Right lobe of liver (tissue), 4 donors: ENCODE data around the gene MYO7B.

Experiments used
- CTCF ChIP-seq, 4 donors: fragments of 200-600 bp in 3 of 4; fragments of 450-650 bp in 1 of 4; IDR thresholded peaks; one replicate each; pipeline versions ENCODE4 v1.5.1 to v1.8.0; 2016 to 2022; ENCODE audit warnings: antibody characterized with exemption in 4 of 4, mild to moderate bottlenecking in 2 of 4
- POLR2A ChIP-seq: fragments of 450-650 bp; IDR thresholded peaks from one replicate; pipeline ENCODE4 v1.6.1; 2017; ENCODE audit warnings: antibody characterized with exemption, mild to moderate bottlenecking
- donor health status: DM: no; HTN: no; CAD: no.
- donor health status: DM: no; HTN: no; CAD: no.
- donor health status: DM: no; HTN: yes; CAD: no.

GRCh38 chr2:127619203-127619590, 83.7 kb downstream of the MYO7B start:
- no peak for TF ChIP-seq CTCF (IDR thresholded peaks at IDR 0.05)
- TF ChIP-seq POLR2A: no peak
